HG03039 (cell line): Measurements from ENCODE around the gene KIAA0930.
"Not testable (repeated sequence)": the region's sequence is repeated elsewhere in the genome, so short reads cannot be mapped to it uniquely, and the experiment has no call there.

Source experiments
- ATAC-seq: cut with Tn5 transposase; IDR thresholded peaks from one replicate; pipeline ENCODE4 v1.9.1; 2021; ENCODE audit warnings: mild to moderate bottlenecking, moderate library complexity; ENCODE audit not compliant: unreplicated experiment

Gene KIAA0930

DNA sequence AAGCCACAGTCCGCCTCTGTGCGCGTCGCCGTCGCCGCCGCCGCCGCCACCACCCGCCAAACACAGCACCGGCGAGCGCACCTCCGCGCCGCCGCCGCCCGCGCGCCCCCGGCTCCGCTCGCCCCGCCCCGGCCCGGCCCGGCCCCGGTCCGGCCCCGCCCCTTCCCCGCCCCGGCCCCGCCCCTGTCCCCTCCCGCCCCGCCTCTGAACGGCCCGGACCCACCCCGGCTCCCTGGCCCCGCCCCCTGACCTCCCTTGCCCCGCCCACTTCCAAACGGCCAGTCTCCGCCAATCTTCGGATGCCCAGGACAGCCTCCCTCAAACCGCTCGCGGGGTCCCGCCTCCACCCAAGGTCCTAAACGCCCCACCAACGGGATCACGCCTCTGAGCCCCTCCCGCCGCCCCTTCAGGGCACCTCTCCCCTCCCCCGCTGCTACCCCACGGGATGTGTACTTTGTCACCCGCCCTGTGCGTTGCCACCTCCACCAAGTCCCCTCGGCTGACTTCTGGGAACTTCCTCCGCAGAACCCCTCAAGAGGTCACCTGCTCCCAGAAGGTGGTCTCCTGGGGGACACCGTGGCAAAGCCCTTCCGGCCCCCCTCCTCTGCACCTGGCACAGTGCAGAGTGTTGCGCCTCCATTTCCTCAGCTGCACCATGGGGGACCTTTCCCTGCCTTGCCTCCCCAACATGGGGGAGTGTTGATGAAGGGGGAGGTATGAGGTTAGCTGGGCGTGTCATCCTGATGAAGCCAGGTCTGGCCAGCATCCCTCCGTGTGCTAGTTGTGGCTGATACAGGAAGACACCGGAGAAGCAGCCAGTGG, at the start of gene KIAA0930:
Gene KIAA0930, minus strand, starts transcription at position 85 of the 822 bp plus-strand sequence. CDS start 191 bp downstream, outside the sequence.
- ATAC-seq, result peak; percentile 54

DNA sequence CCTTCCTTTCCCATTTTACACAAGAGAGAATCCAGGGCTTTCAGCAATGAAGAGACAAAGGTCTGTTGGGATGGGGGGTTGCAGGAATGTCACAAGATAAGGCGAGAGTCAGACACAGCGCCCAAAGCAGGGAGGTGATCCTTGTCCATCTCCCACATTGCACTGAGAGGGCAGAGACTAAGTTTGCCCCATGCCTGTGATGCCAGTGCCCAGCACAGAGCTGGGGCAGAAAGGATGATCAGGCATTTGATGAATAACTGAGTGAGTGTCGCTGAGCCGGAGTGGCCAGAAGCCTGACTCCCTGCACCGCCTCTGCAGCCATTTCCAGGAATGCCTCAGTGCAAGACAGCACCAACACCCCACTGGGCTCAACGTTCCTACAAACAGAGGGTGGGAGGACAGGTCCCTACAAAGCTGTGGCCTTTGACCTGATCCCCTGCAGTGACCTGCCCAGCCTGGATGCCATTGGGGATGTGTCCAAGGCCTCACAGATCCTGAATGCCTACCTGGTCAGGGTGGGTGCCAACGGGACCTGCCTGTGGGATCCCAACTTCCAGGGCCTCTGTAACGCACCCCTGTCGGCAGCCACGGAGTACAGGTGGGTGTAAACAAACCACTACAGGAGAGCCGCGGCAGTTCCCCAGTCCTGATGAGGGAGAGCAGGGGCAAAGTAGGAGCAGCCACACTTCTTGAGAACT, 46.3 kb upstream of the KIAA0930 start:
- ATAC-seq, result no peak

DNA sequence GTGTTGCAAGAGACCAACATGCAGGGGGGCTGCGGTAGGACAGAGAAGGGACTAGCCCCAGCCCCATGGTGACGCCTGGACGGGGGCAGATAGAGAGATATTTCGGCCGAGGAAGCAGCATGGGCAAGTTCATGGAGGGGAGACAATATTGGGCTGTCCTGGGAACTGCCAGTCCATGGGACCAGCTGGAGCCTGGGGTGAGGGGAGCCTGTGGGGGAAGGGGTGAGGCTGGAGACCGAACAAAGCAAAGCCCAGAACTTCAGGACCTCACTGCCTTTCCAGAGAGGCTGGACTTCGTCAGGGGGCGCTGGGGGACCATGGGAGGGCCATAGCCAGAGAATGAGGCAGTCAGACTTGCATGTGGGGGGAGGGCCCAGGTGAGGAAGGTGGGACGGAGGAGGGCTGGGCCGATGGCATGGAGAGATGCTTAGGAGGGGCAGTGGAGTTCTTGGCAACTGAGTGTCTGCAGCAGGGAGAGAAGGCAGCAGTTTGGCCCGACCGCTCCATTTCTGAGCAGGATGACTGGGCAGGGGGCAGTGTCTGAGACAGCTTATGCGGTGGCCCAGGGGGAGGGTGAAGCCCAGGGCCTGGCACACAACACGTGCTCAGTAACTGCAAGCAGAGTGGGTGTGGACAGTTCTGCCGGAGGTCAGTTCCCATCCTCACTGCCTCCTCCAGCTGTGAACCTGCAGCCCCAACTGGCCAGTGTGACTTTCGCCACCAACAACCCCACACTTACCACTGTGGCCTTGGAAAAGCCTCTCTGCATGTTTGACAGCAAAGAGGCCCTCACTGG, 44.8 kb upstream of the KIAA0930 start:
- no peak for ATAC-seq

DNA sequence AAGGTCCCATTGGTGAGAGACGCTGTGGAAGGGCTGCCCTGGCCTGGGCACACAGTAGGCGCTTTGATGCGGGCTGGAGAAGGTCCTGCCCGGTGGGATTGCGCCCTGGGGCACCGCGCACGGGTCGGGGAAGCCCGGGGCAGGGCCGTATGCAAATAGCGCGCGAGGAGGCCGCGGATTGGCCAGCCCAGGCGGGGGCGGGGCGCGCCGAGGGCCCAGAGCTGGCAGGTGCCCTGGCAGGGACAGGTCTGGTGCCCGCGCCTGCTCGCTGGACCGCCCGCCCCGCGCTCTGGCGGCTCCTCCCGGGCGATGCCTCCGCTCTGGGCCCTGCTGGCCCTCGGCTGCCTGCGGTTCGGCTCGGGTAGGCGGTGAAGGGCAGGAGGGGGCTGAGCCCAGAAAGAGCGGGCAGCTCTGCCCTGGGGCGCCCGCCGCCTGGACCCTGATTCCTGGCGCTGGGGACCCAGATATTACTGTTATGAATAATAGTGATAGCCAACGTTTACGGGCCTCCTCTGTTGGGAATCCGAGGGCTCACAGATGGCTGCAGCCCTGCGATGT, 44.1 kb upstream of the KIAA0930 start, which contains the start of gene UPK3A:
Gene UPK3A, plus strand, starts transcription at position 245 of the 558 bp plus-strand sequence. Its CDS starts 65 bp downstream, at position 310.
- ATAC-seq, result no peak

DNA sequence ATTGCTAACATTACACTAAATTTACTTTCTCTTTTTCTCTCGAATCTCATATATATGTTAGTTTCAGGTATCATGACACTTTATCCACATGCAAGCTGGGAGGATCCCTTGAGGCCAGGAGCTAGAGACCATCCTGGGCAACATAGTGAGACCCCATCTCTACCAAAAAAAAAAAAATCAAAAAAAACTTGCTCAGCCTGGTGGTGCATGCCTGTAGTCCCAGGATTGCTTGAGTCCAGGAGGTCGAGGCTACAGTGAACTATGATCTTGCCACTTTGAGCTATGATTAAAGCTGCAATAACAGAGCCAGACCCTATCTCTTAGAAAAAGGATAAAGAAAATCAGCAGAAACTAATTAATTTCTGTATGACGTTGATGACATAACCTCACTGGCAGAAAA, 40.3 kb upstream of the KIAA0930 start:
- no peak for ATAC-seq

DNA sequence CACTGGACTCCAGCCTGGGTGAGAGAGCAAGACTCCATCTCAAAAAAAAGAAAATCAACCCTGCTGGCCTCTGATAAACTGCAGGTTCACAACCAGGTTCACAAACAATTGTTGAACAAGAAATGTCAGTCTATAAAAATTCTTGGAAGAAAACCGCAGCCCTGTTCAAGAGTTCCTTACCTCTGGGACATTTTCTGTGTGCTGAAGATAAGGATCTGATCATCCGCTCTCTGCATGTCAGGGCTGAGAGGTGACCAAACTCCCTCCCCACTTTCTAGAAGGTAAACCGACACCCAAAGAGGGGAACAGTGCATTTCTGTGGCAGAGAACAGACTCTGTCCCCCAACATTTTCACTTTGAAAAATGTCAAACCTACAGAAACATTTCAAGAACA, 39.9 kb upstream of the KIAA0930 start:
- ATAC-seq, result no peak

DNA sequence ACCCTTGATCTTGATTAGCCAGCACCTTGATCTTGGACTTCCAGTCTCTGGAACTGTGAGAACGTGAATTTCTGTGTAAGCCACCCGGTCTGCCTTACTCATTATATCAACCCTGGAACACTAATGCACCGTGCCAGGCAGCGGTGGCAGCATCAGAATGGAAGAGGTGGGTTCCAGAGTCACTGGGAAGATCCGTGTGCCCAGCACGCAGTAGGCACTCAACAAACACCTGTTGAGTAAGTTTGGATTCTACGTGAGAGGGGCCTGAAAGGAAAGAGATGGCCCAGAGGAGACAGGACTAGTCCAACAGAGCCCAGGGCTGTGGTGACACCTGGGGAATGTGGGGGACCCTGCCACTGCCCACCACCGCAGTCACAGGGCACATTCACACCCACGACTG, 37.4 kb upstream of the KIAA0930 start:
- no peak for ATAC-seq

DNA sequence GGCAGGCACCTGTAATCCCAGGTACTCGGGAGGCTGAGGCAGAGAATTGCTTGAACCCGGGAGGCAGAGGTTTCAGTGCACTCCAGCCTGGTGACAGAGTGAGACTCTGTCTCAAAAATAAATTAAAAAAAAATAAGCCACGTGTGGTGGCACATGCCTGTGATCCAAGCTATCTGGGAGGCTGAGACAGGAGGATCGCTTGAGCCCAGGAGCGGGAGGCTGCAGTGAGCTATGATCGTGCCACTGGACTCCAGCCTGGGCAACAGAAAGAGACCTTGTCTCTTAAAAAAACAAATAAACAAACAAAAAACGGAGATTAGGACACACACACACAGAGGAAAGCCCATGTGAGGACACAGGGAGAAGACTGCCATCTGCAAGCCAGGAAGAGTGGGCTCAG, 37.0 kb upstream of the KIAA0930 start:
- ATAC-seq, result not testable (repeated sequence)

DNA sequence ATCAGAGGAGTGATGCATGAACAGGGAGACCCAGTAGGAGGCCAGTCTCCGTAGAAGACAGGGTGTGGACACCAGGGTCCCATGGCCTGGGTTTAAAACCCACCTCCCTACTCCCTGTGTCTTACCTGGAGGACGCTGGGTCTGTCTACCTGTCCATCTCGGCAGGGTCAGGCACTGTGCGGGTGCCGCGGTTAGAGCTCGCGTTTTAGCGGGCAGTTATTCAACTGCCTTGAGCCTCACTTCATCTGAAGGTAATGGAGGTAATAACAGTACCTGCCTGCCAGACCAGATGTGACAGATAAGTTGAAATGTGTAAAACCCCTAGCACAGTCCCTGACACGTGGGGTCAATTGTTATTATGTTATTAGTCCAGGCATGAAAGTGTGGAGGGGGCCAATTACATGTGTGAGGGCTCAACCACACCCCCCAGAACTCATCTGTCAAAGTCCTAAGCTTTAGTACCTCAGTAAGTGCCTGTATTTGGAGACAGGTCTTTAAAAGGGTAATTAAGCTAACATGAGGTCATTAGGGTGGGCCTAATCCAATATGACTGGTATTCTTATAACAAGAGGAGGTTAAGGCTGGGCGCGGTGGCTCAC, 35.9 kb upstream of the KIAA0930 start:
- no peak for ATAC-seq

DNA sequence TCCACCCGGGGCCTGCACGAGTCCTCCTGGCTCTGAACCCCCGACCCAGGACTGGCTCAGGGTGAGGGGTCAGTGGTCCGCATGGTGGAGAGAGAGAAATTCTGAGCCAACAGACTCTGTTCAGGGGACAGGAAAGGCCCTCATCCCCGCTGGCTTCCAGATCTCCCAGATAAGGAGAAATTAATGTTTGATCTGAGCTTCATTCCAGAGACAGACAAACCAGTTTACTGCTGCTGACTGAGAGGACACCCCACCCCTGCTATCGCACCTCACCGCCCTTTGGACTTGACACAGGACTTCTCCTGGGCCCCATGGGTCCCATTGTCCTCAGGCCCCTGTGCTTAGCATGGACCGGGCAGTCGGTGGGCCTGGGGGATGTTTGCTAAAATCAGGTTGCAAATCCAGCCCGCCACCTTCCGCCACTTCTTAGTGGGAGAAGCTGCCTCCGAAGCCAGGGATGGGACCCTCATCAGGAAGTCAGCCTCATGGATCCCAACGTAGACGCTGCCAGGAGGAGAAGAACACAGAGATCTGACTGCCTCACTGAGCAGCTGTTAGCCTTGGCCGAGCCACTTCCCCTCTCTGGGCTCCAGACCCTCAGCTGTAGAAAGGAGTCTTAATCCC, 32.9 kb upstream of the KIAA0930 start:
- ATAC-seq, result no peak

DNA sequence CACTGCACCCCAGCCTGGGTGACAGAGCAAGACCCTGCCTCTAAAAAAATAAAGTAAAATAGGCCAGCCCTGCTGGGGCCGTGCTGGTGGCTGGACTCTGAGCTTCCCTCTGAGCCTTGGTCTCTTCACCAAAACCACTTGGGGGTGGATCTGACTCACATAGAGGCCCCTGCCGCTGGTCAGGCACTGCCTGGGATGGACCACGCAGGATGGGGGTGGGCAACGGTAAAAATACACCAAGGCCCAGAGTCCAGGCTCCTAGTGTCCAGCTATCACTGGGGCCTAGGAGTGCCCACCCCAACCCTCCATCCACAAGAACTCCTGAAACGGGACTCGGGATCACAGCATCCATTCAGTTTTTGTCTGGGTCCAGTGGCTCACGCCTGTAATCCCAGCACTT, 31.8 kb upstream of the KIAA0930 start:
- no peak for ATAC-seq

DNA sequence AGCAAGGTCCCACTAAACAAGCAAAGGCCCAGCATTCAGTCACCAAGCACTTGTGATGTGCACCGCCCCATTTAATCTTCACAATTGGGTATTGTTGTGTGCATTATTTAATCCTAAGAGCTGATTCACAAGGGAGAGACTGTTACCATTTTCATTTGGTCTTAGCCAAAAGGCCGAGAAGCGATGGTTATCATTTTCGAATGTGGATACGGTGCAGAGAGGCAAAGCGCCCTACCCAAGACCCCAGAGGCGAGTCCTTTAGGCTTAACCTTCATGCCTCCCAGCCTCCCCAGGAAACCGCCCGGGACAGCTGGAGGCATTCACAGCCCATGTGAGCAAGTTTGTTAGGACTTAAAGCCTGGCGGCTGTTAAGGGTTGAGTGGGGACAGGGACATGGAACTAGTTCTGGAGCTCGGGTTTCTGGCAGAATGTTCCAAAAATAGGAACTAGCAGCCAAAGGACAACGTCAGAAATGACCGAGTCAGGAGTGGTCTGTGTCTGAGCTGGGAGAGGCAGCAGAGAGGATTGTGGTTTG, 31.0 kb upstream of the KIAA0930 start:
- ATAC-seq, result no peak

DNA sequence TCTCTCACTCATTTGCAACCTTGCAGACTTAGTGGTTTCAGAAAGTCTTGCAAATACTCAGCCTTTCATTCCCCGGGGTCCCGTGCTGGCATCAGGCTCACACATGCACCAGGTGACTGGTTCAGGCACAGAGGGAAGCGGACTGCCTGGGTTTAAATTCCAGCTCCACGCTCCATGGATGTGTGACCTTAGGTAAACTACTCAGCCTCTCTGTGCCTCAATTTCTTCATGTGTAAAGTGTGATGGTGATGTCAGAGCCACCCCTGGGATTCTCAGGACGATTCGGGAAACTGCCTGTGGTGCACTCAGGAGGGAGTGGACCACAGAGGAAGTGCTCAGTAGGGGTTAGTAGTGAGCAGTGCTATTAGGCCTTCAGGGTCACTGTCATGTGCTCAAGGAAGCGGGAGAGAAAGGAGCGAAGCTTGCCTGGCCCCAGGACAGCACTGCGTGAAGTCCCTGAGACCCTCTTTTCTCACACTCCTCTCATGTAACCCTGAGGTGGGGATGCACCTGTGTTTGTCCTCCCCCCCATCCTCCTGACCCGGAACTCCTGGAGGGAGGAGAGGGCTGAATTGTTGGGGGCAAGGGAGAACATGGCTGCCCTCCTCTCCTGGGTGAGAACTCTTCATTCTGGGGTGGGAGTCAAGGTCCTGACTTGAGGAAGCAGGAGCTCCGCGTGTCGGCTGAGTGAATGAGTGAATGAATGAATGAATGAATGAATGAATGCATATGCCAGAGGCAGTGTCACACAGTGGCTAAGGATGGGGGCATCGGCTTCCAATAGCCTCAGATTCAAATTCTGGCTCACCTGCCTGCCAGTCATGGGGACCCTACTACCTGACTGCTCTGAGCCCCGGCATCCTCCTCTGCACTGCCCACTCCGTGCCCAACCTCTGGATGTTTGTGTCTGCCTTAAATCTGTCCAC, 29.7 kb upstream of the KIAA0930 start:
- no peak for ATAC-seq

DNA sequence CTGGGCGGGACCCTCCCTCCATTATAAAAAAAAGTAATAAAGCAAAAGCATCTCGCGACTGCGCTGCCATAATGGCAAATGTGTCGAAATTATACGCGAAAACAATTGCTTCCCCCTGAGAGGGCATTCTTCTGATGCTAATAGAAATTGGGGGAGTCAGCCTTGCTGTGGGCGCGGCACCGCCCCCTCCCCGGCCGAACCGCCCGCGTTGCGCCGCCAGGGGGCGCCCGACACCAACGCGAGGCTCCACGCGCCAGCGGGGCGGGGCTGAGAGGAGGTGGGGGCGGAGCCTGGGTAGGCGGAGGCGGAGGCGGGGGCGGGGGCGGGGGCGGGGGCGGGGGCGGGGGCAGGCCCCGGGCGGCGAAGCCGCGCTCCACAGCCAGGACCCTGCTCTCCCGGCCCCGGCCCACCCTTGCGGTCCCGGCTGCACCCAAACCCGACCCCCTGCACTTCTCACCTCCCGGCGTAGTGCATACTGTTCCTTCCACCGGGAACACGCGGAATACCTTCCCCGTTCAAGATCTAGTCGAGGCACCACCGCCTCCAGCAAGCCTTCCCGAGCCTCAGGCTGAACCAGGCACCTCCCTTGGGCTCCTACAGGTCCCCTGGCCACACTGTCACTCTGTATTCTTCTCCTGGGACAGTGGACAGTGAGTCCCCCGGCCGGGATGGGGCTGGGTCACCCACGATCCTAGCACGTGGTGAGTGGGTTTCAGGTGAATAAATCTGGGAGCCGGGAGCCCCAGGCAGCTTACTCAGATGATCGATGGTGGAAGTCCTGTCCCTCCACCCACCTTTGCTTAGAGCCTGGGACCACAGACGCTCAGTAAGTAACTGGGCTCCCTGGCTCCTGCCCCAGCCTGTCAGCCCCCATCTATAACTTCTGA, 28.5 kb upstream of the KIAA0930 start:
- ATAC-seq, result peak; percentile 71

DNA sequence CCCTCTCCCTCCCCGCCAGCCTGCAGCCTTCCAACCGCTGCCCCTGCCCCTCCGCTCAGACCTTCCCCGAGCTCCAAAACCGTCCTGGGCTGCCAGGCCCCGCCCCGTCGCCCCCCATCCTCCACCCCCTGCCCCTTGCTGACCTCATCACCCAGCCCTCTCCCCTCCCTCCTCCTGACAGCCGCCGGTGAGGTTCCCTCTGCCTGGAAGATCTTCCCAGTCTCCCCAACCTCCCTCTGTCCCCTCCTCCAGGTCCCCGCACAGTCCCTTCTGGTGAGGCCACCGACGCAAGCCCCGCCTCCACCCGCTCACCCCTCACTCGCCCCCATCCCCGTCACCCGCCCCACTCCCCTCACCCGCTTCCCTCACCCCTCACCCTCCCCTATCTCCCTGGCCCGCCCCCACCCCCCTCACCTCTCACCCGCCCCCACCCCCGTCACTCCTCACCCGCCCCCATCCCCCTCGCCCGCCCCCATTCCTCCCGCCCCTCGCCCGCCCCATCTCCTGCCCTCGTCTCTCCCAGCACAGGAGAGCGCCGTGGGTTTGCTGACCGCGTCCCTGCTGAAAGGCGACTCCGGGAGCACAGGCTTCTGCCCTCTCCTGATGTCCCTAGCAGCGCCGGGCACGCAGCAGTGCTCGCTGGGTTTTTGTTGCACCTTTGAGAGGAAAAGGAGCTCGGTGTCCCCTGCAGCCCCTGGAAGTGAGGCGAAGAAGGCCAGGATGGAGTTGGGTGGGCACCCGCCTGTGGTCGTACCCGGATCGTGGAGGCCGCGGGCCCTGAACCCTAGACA, 27.7 kb upstream of the KIAA0930 start:
- no peak for ATAC-seq

DNA sequence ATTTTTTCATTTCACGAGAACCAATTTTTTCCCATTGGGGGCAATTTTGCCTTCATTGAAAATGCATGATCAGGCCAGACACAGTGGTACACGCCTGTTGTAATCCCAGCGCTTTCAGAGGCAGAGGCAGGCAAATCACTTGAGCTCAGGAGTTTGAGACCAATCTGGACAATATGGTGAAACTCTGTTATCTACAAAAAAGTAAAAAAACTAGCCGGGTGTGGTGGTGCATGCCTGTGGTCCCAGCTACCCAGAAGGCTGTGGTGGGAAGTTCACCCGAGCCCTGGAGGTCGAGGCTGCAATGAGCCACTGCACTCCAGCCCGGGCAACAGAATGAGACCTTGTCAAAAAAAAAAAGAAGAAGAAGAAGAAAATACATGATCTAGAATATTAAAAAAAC, 24.8 kb upstream of the KIAA0930 start:
- no peak for ATAC-seq
